ENCODE results near the gene FOXS1. TPM values are rescaled to one million over a fixed set of nuclear protein-coding genes. Genes with fewer than 3 reads are reported as not detected.

Gene FOXS1
- total and polyA plus RNA-seq, 8 donors: 2.5 to 8.2 (median 5.5) TPM

DNA sequence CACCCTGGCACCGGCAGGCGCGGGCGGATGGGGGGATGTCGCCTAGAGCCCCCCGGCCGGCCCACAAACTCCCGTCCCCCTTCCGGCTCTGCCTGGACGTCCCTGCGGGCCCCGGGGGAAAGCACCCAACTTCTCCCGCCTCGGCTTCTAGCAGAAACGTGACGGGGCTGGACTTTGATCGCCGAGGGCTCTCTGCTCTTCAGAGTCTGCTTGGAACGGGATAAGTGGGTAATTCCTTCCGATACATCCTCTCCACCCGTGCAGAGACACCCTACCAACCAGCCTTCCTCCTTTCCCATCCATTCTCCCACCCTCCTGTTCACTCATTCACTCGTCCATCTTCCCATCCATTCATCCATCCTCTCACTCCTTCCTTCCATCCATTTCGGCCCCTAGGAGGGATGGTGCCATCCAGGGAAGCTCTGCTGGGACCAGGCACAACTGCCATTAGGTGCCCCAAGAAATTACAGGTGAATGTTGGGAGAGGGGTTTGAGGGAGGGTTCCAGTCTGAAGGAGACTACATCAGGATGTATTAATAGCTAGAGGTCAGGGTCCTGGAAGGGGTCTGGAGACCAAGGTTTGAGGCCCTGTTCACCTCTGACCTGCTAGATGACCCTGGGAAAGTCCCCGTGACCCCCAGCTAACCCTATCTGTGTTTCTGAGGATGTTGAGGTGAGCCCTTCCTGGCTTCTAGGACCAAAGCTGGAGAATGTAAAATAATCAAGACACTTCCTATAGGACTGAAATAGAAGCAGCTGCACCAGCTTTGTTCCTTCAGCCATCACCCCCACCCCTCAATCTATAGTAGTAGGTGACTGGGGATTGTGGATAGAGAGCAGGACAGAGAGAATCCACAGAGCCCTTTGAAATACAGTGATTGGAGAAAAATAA lies 25.6 kb upstream of the FOXS1 start:
- H3K27ac ChIP-seq: no peak overlapping the region
- H3K4me1 ChIP-seq: peaks cover 0 to 13% of the 10 kb centered on the region in 2 donors
- no peaks in the 10 kb centered on the region for H3K9me3 ChIP-seq
- DNase-seq (peak in 1 of 4 donors; percentile 30), ATAC-seq (no peak)
- intact Hi-C loops (cut with DNase I): no loop called here
- peaks cover 11 to 34% of the 10 kb centered on the region in 2 donors for H3K27me3 ChIP-seq
- no peaks in the 10 kb centered on the region for H3K36me3 ChIP-seq
- H3K4me3 ChIP-seq: peak overlapping the region; percentile 45 to 52
- TF ChIP-seq, protein P1, sequence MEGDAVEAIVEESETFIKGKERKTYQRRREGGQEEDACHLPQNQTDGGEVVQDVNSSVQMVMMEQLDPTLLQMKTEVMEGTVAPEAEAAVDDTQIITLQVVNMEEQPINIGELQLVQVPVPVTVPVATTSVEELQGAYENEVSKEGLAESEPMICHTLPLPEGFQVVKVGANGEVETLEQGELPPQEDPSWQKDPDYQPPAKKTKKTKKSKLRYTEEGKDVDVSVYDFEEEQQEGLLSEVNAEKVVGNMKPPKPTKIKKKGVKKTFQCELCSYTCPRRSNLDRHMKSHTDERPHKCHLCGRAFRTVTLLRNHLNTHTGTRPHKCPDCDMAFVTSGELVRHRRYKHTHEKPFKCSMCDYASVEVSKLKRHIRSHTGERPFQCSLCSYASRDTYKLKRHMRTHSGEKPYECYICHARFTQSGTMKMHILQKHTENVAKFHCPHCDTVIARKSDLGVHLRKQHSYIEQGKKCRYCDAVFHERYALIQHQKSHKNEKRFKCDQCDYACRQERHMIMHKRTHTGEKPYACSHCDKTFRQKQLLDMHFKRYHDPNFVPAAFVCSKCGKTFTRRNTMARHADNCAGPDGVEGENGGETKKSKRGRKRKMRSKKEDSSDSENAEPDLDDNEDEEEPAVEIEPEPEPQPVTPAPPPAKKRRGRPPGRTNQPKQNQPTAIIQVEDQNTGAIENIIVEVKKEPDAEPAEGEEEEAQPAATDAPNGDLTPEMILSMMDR (IDR thresholded peaks at IDR 0.05): no peak

DNA sequence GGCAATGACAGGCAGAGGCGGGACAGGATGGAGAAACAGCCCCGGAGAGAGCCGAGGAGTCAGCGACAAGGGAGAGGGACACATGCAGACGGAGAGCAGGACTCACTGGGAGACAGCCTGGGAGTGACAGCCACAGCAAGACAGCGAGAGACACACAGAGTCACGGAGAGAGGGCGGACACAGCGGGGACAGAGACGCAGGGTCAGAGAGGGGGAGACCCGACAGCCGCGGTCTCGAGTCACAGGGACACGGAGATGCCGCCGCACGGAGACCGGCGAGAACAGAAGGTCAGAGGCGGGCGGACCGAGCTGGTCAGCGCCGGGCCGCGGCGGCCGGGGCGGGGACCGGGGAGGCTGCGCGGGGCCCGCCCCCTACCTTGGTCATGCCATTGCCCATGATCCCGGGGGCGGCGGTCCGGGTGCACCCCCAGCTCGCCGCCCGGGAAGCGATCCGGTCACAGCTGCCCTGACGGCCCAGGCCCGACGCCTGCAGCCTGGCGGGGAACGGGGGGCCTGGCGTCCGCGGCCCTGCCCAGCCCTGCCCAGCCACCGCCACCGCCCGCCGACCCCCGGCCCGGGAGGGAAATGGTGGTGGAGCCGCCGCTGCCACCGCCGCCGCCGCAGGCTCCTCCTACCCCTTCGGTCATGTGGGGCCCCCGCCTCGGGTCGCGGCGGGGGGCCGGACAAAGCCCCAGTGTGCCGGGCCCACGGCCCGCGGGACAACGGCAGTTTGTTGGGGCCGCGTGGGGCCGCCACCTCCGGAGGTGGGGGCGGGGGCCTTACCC lies 24.7 kb upstream of the FOXS1 start, which contains the start of the genes DUSP15 and TTLL9:
Gene DUSP15 (minus strand): TSS at position 586 of the 784 bp plus-strand sequence. CDS start 190 bp downstream, at position 396.
Gene TTLL9 (plus strand): TSS at position 693 of the 784 bp plus-strand sequence. CDS start 493 bp downstream, outside the sequence.
- TF ChIP-seq, protein P1 (IDR thresholded peaks at IDR 0.05): no peak
- no peaks in the 10 kb centered on the region for H3K36me3 ChIP-seq
- H3K27ac ChIP-seq: no peak within 1 kb of the TSS
- H3K4me3 ChIP-seq: peak within 1 kb of the TSS; percentile 45 to 52
- intact Hi-C loops (cut with DNase I): no loop called here
- ATAC-seq (peak; percentile 95), DNase-seq (peak in 3 of 4 donors; percentile 46 to 84 (median 55))
- H3K4me1 ChIP-seq: peaks cover 0 to 13% of the 10 kb centered on the region in 2 donors
- no peaks in the 10 kb centered on the region for H3K9me3 ChIP-seq
- H3K27me3 ChIP-seq: peaks cover 11 to 34% of the 10 kb centered on the region in 2 donors

- Histone ChIP-seq H3K27me3 (peaks cover 11 to 34% of the 10 kb centered on the region in 2 donors), H3K9me3 (no peaks in the 10 kb centered on the region), H3K4me1 (peaks cover 0 to 13% of the 10 kb centered on the region in 2 donors), H3K36me3 (no peaks in the 10 kb centered on the region), H3K27ac (no peak overlapping the region), H3K4me3 (peak overlapping the region; percentile 45 to 52)
- ATAC-seq: no peak
- TF ChIP-seq, protein P1 (IDR thresholded peaks at IDR 0.05): no peak
- DNase-seq: no peak
- intact Hi-C loops (cut with DNase I): no loop called here
These were observed 24.2 kb upstream of the FOXS1 start for GRCh38 chr20:31869673-31869941.

DNA sequence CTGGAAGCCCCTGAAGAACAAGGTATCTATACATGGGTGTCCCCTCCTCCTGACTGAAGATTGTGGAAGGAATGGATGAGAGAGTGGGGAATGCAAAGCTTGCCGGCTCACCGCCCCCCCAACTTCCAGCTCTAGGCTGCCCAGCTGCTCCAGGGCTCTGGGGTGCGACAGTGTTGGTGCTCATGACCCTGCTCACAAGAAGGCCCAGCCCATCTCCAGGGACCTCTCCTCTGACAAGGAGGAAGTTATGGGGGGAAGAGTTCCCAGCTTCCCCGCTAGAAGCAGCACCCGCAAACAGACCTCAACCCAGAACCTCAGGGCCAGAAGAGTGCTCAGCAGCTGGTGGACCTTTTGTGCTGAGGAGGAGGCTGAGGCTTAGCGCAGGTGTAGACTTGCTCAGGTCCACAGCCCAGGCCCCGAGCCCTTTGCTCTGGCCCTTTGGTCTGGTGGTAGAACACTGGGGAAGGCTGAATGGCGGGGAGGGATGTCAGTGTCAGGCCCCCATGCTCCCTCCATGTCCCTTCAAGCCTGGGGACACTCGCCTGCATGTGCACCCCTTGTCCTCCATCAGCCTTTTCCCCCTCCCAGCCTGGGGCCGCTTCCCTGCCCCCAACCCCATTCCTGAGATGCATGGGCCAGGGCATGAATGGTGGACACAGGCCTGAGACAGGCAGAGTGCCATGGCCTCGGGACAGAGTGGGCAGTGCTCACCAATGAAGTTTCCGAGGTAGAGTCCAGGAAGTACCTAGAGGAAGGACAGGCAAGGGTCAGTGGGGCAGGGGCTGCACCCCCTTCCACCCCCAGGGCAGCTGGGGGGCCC lies 23.7 kb upstream of the FOXS1 start:
- Histone ChIP-seq H3K4me1 (peaks cover 0 to 13% of the 10 kb centered on the region in 2 donors), H3K27me3 (peaks cover 11 to 34% of the 10 kb centered on the region in 2 donors)
- intact Hi-C loops (cut with DNase I): no loop called here

More for the DNA sequence above, 23.7 kb upstream of the FOXS1 start:
- Histone ChIP-seq H3K4me3 (no peak overlapping the region), H3K9me3 (no peaks in the 10 kb centered on the region), H3K36me3 (no peaks in the 10 kb centered on the region), H3K27ac (no peak overlapping the region)
- TF ChIP-seq, protein P1 (IDR thresholded peaks at IDR 0.05): no peak
- DNase-seq (no peak), ATAC-seq (no peak)

Data from left lung (tissue), 10 donors.